Right ventricle myocardium superior (tissue), 1 donor: Measurements from ENCODE around the gene RTN3. TPM values are rescaled to one million over a fixed set of nuclear protein-coding genes. Genes with fewer than 3 reads are reported as not detected.
A peak's percentile ranks its signal among the peaks of the same experiment; 100 is the strongest.
"Not testable (repeated sequence)": the region's sequence is repeated elsewhere in the genome, so short reads cannot be mapped to it uniquely, and the experiment has no call there.

Source experiments
- ATAC-seq: fragments of 200-7000 bp; cut with Tn5 transposase; one replicate; pipeline ENCODE4 v1.9.1; 2020; ENCODE audit warnings: mild to moderate bottlenecking; ENCODE audit not compliant: poor library complexity
- DNase-seq: peaks from one replicate; pipeline ENCODE4 v3.0.0-alpha.2; 2020
- intact Hi-C: fragments of 100-400 bp; cut with DNase I; formaldehyde crosslinking; loops from one replicate; pipeline ENCODE4 v1.11.2; 2022
- total RNA-seq: library from RNA; stranded (reverse); fragmentation: NEBNext Ultra II Directional; extraction: Animal tissue kit (Norgen Biotek cat#: 25700); gene quantifications from one replicate; pipeline ENCODE4 v1.2.1, GENCODE V29; 2021
- donor health status: DM: no; HTN: yes; CAD: no; lungs with severe emphysema.

The RTN3 gene
- total RNA-seq, 1 donor from 2014 or later: 41.2 TPM

- peak; percentile 63 for DNase-seq
- intact Hi-C loops: no loop called here
- peak; percentile 11 for ATAC-seq
These were observed 82.4 kb downstream of the RTN3 start for GRCh38 chr11:63763496-63764339.

GRCh38 chr11:63764340-63764678 is 83.0 kb downstream of the RTN3 start:
- no peak for ATAC-seq
- intact Hi-C loops: no loop called here
- DNase-seq: no peak

- ATAC-seq (no peak), DNase-seq (no peak)
- intact Hi-C loops: no loop called here
These were observed 83.7 kb downstream of the RTN3 start for GRCh38 chr11:63764679-63765647.

- no peak for DNase-seq
- no peak for ATAC-seq
- intact Hi-C loops: no loop called here
These were observed 84.5 kb downstream of the RTN3 start for GRCh38 chr11:63765688-63766241.

GRCh38 chr11:63766531-63767235 is 85.4 kb downstream of the RTN3 start:
- no peak for ATAC-seq
- intact Hi-C loops: no loop called here
- DNase-seq: no peak

- DNase-seq (no peak), ATAC-seq (no peak)
- intact Hi-C loops: no loop called here
These were observed 85.9 kb downstream of the RTN3 start for GRCh38 chr11:63767267-63767564.

GRCh38 chr11:63767565-63768236 is 86.4 kb downstream of the RTN3 start:
- intact Hi-C loops: loop anchor here (2.0 kb wide), 1 partner anchor 45 kb away; the partner anchor contains the start of gene SPINDOC
- DNase-seq (peak; percentile 68), ATAC-seq (peak; percentile 32)

GRCh38 chr11:63768237-63769041 is 87.1 kb downstream of the RTN3 start, which contains the start of gene ZFTA:
TSS of gene ZFTA (minus strand) at chr11:63768775. CDS start at chr11:63768622, 153 bp downstream.
- intact Hi-C loops: loop anchor here (2.0 kb wide), 1 partner anchor 44 kb away; the partner anchor contains the start of gene SPINDOC
- DNase-seq: peak; percentile 80
- ATAC-seq: peak; percentile 50

GRCh38 chr11:63769042-63769713 is 87.9 kb downstream of the RTN3 start:
- intact Hi-C loops: loop anchor here (2.0 kb wide), 1 partner anchor 44 kb away; the partner anchor contains the start of gene SPINDOC
- DNase-seq: peak; percentile 58
- ATAC-seq: peak; percentile 55

GRCh38 chr11:63769714-63770455 is 88.6 kb downstream of the RTN3 start:
- no peak for DNase-seq
- intact Hi-C loops: loop anchor here (2.0 kb wide), 1 partner anchor 43 kb away; the partner anchor contains the start of gene SPINDOC
- ATAC-seq: peak; percentile 1

- DNase-seq (no peak), ATAC-seq (no peak)
- intact Hi-C loops: no loop called here
These were observed 89.5 kb downstream of the RTN3 start for GRCh38 chr11:63770763-63771162.

- ATAC-seq, intact Hi-C loops, DNase-seq: not testable (repeated sequence)
These were observed 90.5 kb downstream of the RTN3 start for GRCh38 chr11:63771741-63772318.

- intact Hi-C loops: no loop called here
These were observed 93.9 kb downstream of the RTN3 start for GRCh38 chr11:63775191-63775590.

GRCh38 chr11:63779039-63779438 is 97.7 kb downstream of the RTN3 start:
- ATAC-seq (no peak), DNase-seq (no peak)
- intact Hi-C loops: no loop called here

More at GRCh38 chr11:63775191-63775590, 93.9 kb downstream of the RTN3 start:
- DNase-seq: no peak
- no peak for ATAC-seq

GRCh38 chr11:63782749-63783148 is 101.4 kb downstream of the RTN3 start:
- intact Hi-C loops: no loop called here
- ATAC-seq: no peak

More at GRCh38 chr11:63782749-63783148, 101.4 kb downstream of the RTN3 start:
- no peak for DNase-seq
